Measurements from ENCODE around the gene NHSL1.

Gene NHSL1, protein sequence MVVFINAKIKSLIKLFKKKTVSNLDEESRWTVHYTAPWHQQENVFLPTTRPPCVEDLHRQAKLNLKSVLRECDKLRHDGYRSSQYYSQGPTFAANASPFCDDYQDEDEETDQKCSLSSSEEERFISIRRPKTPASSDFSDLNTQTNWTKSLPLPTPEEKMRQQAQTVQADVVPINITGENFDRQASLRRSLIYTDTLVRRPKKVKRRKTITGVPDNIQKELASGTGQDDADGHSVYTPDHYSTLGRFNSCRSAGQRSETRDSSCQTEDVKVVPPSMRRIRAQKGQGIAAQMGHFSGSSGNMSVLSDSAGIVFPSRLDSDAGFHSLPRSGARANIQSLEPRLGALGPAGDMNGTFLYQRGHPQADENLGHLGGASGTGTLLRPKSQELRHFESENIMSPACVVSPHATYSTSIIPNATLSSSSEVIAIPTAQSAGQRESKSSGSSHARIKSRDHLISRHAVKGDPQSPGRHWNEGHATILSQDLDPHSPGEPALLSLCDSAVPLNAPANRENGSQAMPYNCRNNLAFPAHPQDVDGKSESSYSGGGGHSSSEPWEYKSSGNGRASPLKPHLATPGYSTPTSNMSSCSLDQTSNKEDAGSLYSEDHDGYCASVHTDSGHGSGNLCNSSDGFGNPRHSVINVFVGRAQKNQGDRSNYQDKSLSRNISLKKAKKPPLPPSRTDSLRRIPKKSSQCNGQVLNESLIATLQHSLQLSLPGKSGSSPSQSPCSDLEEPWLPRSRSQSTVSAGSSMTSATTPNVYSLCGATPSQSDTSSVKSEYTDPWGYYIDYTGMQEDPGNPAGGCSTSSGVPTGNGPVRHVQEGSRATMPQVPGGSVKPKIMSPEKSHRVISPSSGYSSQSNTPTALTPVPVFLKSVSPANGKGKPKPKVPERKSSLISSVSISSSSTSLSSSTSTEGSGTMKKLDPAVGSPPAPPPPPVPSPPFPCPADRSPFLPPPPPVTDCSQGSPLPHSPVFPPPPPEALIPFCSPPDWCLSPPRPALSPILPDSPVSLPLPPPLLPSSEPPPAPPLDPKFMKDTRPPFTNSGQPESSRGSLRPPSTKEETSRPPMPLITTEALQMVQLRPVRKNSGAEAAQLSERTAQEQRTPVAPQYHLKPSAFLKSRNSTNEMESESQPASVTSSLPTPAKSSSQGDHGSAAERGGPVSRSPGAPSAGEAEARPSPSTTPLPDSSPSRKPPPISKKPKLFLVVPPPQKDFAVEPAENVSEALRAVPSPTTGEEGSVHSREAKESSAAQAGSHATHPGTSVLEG (N-terminal part only)

DNA sequence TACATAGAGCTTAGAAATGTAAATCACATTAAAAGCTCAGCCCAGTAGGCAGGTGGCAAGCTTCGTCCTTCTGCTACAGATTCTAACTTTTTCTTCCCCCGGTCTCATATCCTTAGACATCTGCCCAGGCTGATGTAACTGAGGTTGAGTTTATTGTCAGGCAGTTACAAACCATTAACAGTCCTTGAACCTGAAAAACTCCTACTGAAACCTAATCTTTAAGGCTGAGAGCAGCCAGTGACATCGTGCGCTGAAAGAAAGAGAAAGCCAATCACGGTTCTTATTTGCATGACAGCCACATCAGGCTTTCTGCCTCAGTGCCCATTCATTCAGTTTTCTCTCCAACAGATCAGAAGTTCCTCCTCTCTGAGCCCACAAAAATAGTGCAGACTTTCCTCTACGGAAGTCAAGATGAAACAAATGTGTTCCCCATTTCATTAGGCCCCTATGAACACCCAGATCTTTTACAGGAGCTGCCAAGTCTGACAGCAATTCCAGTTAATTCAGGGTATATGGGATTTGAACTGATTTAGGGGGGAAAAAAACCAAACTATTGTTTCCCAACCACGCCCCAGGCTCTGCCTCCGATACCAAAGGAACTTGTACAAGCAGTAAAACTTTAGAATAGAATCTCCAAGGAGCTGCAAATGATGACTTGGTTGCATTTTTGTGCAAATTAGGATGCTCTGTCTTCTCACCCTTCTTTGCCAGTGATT is at the start of gene NHSL1:
Gene NHSL1, minus strand, starts transcription at position 192 of the 716 bp plus-strand sequence. CDS start 204 bp downstream, outside the sequence.
- no peak for DNase-seq

DNA sequence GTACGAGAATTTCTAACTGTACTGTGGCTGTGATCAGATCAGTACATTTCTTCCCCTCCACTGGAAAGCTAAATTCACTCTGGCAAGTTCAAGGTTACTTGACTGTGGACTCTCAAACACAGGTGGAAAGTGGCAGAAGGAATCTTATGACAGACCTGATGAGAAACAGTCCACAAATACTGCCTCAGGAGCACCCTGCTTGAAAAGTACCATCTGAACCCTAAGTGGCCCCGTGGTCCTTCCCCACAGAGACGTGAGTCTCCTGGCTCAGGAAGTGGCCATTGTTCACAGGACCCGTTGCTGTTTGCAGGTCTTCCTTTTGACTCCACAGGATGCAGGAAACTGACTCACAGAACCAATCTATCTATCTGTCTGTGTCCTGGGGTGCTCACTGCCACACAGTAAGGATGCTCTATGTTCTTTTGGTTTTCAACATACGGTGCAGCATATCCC is 47.5 kb upstream of the NHSL1 start:
- no peak for DNase-seq

DNA sequence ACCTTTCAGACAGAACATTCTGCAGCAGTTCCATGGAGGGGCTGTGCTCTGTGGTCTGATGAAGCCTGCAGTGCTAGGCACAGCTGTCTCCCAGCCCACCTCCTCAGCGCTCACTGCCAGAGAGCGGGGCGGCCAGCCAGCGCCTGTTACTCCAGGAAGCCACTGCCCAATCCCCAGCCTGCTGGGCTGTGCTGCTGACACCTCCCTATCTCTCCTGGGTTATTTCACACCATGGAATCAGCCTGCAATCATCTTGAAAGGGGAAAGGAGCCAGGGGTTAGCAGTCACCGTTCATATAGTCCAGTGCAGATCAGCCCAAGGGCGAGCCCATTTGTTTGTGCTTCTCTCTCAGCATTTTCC is 46.3 kb upstream of the NHSL1 start:
- DNase-seq, result no peak

DNA sequence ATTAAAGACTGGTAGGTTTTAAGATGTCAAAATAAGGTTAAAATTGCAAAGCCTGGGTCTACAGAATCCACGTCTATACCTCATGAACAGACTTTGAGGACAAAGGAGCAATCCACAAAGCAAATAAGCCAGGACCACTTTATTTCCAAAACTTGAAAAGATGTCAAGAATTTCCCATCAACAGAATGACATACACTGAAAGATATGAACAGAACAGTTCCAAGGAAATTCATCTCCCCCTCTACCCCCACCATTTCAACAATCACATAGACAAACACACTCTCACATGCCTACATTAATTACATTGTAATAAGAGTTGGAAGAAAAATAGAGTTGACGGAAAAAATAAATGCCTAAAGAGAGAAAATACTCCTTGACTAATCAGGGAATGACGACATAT is 45.2 kb upstream of the NHSL1 start:
- no peak for DNase-seq

DNA sequence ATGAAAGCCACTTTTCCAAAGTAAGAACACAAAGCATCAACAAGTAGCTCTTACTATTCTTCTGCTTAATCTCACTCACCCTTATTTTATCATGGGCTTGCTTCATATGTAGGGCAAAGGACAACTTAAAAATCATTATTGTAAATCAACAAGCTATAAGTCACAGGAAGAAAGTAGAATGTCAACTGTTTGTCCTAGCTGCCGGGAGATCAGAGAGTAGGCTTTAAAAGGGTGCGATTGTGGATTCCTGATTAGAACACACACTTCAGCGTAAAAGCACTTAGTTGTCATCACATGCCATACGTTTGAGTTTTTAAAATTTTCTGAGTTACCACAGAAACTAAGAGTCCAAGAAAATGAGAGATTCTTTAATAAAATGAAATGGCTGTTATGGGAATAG is 44.4 kb upstream of the NHSL1 start:
- no peak for DNase-seq

DNA sequence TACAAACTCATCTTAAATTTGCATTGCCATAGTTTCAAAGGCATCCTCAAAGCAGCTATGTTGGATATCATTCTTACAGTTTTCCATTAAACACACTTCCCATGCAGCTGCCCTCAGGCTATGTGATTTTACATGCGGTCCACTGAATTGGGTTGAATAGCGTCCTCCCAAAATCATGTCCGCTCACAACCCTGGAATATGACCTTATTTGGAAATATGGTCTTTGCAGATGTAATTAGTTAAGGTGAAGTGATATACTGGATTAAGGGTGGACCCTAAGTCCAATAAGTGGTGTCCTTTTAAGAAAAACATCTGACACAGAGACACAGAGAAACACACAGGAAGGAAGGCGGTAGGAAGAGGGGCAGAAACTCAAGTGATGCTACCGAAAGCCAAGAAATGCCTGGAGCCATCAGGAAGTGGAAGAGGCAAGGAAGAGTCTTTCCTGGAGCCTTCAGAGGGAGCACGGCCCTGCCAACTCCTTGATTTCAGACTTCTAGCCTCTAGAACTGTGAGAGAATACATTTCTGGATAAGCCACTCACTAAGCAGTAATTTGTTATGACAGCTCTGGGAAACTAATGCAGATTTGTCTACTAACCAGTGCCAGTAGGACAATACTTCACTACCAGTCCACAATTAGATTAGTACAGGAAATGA is 42.7 kb upstream of the NHSL1 start:
- DNase-seq, result no peak

DNA sequence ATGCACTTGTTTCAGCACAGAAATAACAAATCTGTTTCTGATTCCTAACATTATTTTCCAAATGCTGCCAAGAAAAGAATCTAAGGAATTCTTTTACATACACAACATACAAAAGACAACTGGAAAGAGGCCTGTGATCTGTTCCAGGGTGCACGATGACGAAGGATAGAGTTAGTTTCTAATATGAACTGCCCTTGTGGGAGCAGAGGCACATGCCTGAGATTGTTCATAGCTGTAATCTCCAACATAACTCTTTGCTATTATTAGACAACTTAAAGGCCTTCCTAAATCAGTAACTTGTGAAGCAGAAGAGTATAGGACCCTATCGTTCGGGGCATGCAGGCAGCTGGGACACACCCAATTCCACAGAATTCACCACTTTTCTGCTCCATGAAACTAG is 41.2 kb upstream of the NHSL1 start:
- no peak for DNase-seq

DNA sequence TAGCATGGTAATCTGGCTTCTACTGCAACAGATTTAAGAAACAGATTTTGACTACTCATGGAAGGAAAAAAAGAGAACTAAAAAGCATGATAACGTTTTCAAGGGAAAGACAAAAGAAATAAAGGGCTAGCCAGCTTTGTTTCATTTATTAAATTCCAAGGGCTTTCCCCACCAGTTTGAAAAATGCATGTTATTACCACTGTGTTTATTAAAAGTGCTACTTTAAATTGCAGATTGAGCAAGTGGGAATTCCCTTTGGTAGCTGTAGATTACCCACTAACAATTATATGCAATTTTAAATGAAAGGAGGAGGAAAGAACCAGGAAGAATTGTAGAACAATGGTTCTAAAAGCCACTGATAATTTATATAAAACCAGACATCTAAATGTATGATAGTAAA is 40.6 kb upstream of the NHSL1 start:
- DNase-seq, result no peak

DNA sequence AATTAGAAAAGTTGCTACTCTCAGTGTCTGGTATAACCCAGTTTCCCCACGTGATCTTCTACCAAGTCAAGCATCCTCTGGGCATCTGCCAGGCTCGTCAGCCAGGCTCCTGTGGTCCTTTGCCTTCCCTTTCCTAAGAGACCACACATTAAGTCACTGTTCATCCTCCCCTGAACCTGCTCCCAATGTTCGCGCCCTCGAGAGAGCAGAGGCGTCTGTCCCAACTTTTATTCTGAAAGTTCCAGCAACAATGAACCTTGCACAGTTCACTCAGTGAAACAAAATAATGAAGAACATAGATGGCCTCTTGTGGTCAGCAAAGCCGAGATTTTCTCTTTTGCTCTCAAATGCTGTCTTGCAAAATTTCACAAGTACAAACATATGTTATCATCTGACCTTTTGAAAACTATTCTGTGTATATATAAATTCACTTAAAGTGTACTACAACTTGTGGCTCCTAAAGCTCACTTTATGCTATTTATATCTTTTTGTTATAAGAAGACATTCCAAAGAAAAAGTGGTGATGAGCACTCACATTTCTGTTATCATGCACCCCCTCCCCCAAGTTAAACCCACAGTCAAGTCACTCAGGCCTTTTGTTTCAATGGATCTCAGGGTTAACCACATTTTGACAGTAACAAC is 39.2 kb upstream of the NHSL1 start:
- DNase-seq, result no peak

DNA sequence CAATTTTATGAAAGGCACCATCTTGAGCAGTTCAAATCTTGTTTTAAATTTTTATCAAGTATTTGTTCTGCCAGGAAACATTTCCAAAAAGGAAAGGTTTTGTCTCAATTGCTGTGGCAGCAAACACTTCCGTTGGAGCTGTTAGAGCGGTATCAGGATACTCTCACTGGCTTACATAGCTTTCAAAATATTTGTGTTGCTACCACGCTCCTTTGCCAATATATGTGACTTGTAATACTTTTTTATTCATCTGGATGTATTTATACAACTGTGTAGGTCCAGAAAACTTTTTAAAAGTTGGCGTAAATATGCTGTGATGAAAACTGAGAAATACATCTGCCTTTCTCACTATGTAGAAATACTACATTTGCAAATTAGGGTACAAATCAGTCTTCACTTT is 37.8 kb upstream of the NHSL1 start:
- no peak for DNase-seq

DNA sequence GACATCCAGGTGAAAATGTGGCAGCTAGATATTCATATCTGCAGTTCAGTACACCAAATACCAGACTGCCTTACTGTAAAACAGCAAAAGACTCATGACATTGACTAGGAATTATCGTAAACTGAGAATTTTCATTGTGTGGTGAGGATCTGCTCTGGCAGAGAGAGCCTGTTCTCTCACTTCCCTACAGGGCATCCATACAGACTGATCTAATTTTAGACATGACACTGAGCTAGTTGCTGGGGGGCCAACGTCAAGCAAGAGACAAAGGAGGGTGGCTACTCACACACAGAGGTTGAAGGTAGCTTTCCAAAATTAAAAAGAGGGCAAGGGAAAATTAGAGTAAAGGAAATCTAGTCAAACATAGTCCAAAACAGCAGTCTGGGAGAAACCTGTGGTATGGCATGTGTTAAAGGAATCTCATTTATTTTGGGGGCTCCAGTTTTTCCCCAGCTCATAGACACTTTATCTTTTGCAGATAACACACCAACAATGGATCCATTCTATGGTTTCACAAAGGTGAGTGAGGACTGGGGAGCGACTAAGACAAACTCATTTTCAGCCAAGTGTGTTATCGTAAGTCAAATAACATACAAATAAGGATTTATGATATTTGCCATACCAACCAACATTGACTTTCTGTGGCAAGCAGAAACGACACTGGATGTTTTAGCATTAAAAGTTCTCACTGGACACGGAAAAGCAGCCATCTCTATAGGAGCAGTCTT is 36.6 kb upstream of the NHSL1 start:
- DNase-seq, result no peak

DNA sequence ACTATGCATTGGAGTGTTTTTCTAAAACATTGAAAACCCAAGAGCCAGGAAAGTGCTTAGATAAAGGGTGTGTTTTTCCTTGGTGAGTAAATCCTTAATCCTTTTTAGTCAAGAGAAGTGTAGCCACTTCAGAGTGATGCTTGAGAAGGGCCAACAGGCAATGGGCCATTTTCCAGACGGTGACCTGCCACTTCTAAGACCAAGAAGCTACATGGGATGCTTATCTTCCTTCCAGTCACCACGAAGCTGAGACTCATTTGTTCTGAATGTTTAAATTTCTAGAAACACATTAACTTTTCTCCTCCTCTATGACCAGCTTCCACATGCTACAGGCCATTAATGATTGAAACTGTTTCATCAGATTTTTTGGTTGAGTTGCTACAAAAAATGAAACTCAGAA is 34.4 kb upstream of the NHSL1 start:
- DNase-seq, result no peak

DNA sequence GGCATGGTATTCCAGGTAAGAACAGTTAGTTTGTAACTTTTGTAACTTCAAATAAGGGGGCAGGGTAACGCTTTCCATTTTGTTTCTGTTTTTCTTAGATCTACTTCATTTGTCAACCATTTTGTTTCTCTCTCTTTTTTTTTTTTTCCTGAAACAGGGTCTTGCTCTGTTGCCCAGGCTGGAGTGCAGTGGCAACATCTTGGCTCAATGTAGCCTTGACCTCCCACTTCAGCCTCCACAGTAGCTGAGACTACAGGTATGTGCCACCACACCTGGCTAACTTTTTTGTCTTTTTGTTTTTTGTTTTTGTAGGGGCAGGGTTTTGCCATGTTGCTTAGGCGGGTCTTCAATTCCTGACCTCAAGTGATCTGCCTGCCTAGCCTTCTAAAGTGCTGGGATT is 32.1 kb upstream of the NHSL1 start:
- no peak for DNase-seq

DNA sequence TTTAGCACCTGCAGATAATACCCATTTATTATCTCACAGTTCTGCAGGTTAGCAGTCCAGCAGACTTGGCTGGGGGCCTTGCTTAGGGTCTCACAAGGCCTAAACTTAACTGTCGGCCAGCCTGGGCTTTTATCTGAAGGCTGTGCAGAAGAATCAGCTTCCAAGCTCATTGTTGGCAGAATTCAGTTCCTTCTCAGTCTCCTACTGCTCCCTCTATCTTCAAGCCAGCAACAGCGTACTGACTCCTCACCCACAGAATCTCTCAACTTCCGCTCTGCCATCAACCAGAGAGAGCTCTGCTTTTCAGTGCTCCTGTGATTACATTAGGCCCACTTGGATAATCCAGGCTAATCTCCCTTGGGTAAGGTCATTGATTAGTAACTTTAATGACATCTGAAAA is 30.2 kb upstream of the NHSL1 start:
- DNase-seq, result no peak

DNA sequence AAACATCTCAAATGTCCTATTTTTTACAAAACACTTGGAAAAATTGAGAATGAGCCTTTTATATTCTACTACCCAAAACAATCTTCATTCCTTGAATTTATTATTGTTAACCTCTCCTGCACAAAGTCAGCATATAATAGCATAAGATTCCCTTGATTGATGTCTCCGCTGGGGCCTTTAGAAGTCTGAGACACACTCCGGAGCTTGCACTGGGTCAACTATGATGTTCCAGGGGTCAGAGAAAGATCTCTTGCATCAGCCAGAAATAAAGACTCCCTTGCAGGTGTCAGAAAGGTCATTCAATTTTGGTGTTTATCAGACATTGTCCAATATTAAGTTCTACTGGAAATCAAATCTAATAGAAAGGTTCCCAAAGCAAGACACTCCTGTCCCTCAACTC is 29.7 kb upstream of the NHSL1 start:
- DNase-seq, result no peak

DNA sequence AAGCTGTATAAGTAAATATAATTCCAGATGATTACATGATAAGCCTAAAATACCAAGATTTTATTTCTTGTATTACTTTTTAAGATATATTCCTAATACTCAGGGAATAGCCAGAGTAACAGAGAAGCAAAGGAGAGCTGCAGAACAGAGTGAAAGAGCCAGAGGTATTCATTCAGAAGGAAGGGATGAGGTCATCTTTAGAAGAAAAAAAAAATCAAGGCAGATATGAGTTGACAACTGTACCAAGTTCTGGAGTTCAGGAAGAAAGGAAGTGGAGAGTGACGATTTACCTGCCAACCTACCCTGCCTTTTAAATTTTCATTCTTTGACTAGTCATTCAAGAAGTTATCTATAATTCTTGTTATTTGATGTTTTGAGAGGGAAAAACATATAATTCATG is 28.8 kb upstream of the NHSL1 start:
- no peak for DNase-seq

DNA sequence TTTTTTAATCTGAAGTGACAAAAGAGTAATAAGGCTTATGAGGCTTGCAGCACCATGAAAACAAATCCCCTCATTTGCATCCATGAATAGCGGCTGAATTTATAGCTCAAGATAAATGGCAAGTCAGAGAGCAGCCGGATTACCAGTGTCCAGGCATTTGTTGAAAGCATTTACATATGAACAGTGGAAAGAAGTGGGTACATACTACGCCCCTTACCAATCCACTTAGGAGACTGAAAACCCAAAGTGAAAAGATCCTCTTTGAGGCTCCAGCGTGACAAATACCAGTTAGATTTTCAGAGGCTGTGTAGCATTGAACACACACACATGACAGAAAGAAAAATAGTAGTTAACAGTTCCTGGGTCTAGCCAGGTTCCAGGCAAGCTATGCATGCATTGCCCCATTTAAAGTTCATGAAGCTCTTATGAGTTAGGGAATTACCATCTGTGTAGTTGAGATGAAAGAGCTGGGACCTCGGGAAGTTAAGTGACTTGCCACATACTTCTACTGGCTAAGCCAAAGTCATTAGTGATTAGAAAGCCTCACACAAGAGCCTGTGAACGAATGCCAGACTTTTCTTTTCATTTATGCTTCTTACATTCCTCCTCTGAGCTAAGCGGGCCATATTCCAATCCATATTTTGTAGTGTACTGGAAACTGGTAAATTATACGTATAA is 28.3 kb upstream of the NHSL1 start:
- DNase-seq, result no peak

DNA sequence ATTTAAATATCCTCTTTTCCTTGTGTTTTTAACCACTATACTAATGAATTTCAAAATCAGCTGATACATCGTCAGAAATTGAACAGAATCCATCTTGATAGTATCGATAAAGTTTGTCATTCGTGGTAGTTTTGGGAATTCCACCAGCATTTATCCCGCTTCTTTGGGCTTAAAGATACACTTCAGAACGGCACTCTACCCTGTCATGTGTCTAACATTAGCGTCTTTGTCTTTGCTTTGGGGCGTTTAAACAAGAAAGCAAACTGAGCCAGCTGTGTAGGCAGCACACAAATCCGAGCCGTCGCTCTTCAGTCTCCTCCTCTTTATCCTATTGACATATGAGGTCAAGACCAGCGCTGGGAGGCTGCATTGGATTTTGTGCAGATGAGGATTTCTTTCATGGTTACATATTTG is 27.5 kb upstream of the NHSL1 start:
- no peak for DNase-seq

DNA sequence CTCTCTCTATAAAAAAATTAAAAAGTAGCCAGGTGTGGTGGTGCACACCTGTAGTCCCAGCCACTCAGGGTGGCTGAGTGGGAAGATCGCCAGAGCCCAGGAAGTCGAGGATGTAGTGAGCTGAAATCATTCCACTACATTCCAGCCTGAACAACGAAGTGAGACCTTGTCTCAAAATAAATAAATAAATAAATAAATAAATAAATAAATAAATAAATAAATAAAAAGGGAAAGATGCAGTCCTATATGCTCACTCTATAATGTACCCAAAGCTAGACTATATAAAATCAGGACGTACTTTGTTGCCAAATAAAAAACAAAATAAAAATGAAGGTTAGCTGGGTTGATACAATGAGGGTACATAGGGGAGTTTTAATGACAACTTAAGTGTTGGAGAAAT is 26.1 kb upstream of the NHSL1 start:
- no peak for DNase-seq

DNA sequence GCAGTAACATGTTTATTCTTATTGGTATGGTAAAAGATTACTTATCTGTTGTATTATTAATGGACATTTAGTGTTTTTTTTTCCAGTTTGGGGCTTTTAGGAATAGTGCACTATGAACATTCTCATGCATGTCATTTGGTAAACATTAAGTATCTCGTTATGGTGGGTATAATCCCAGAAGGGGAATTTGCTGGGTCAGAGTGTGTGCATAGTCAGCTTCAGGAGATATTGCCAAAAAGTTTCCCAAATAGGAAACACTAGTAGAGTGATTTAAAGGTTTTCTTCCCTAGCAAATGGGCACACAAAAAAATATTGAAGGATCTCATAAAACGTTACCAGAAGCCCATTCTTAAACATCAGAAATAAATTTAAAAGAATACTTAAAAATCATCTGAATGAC is 25.2 kb upstream of the NHSL1 start:
- DNase-seq, result no peak
